ENCODE results near the gene GBX1.

Gene GBX1

GRCh38 chr7:151113344-151114150 lies 53.9 kb downstream of the GBX1 start:
- DNase-seq (ENCODE audit: insufficient read length, low spot score) (no peak), FAIRE-seq (no peak)
- no peak for TF ChIP-seq CTCF (IDR thresholded peaks at IDR 0.05; ENCODE audit: insufficient read depth, missing control alignments)

GRCh38 chr7:151110941-151111645 lies 56.4 kb downstream of the GBX1 start:
- FAIRE-seq (no peak), DNase-seq (ENCODE audit: insufficient read length, low spot score) (peak; percentile 98)
- peak; percentile 89 for TF ChIP-seq CTCF (IDR thresholded peaks at IDR 0.05; ENCODE audit: insufficient read depth, missing control alignments)

- no peak for FAIRE-seq
- DNase-seq (ENCODE audit: insufficient read length, low spot score) = no peak
- TF ChIP-seq CTCF (IDR thresholded peaks at IDR 0.05; ENCODE audit: insufficient read depth, missing control alignments) = no peak
These were observed 57.1 kb downstream of the GBX1 start for GRCh38 chr7:151110236-151110940.

- FAIRE-seq (no peak), DNase-seq (ENCODE audit: insufficient read length, low spot score) (no peak)
These were observed 58.1 kb downstream of the GBX1 start for GRCh38 chr7:151109094-151110048.

GRCh38 chr7:151107882-151108281 lies 59.6 kb downstream of the GBX1 start:
- no peak for DNase-seq (ENCODE audit: insufficient read length, low spot score)
- no peak for FAIRE-seq
- TF ChIP-seq CTCF (IDR thresholded peaks at IDR 0.05; ENCODE audit: insufficient read depth, missing control alignments) = no peak

More at GRCh38 chr7:151109094-151110048, 58.1 kb downstream of the GBX1 start:
- no peak for TF ChIP-seq CTCF (IDR thresholded peaks at IDR 0.05; ENCODE audit: insufficient read depth, missing control alignments)

GRCh38 chr7:151104411-151105235 lies 62.9 kb downstream of the GBX1 start:
- FAIRE-seq (no peak), DNase-seq (ENCODE audit: insufficient read length, low spot score) (no peak)
- TF ChIP-seq CTCF (IDR thresholded peaks at IDR 0.05; ENCODE audit: insufficient read depth, missing control alignments) = no peak

Data from D721Med (cell line).